ENCODE results near the gene EPN3.

EPN3 gene

DNA sequence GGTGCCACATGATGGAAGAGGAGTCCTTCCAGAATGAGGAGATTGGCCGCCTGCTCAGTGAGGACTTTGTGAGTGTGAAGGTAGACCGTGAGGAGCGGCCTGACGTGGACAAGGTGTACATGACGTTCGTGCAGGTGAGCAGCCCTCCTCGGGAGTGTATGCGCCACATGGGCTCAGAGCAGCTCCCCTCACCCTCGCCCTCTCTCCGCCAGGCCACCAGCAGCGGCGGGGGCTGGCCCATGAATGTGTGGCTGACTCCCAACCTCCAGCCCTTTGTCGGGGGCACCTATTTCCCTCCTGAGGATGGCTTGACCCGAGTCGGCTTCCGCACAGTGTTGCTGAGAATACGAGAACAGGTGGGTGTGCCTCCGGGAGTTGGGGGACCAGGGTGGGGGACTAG, 16.3 kb downstream of the EPN3 start:
- Histone ChIP-seq H3K27ac (ENCODE audit: insufficient read depth, low read depth, low read length, poor library complexity, severe bottlenecking) (no peak overlapping the region), H3K4me3 (ENCODE audit: insufficient read depth, low read depth, low read length) (no peak overlapping the region), H3K27me3 (ENCODE audit: control insufficient read depth, insufficient read depth, low read length, poor library complexity, severe bottlenecking) (no peaks in the 10 kb centered on the region), H3K9me3 (ENCODE audit: control insufficient read depth, low read length) (no peaks in the 10 kb centered on the region), H3K36me3 (ENCODE audit: control insufficient read depth, insufficient read depth, low read length) (no peaks in the 10 kb centered on the region), H3K4me1 (ENCODE audit: control insufficient read depth, insufficient read depth, low read length) (peaks cover 14% of the 10 kb centered on the region)
- 92% methylated on average over 18 of the region's 18 CpGs for WGBS, 2 experiments

DNA sequence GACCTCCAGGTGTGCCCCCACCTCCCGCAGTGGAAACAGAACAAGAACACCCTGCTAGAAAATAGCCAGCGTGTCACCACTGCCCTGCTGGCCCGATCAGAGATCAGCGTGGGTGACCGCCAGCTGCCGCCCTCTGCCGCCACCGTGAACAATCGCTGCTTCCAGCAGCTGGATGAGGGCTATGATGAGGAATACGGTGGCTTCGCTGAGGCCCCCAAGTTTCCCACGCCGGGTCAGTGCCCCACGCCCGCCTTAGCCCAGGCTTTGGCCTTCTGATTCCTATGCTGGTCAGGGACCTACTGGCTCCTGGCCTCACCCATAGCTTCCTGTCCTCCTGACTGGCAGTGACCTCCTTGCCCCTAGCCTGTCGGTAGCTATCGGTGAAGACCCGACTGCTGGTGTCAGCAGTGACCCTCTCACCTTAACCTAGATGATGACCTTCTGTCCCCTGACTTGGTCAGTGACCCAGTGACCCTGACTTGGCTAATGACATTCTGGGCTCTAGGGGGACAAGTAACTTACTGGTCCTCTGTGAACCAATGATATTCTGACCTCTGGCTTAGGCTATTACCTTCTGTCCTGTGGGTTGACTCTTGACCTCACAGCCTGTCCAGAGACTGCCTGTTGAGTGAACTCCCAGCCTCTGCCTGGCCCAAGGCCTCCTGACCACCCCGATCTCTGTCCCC, 16.9 kb downstream of the EPN3 start:
- no peaks in the 10 kb centered on the region for H3K36me3 ChIP-seq (ENCODE audit: control insufficient read depth, insufficient read depth, low read length)
- H3K4me3 ChIP-seq (ENCODE audit: insufficient read depth, low read depth, low read length), result no peak overlapping the region
- H3K27ac ChIP-seq (ENCODE audit: insufficient read depth, low read depth, low read length, poor library complexity, severe bottlenecking), result no peak overlapping the region
- no peaks in the 10 kb centered on the region for H3K27me3 ChIP-seq (ENCODE audit: control insufficient read depth, insufficient read depth, low read length, poor library complexity, severe bottlenecking)
- H3K9me3 ChIP-seq (ENCODE audit: control insufficient read depth, low read length), result no peaks in the 10 kb centered on the region
- WGBS, 2 experiments, result 92% methylated on average over 19 of the region's 19 CpGs
- H3K4me1 ChIP-seq (ENCODE audit: control insufficient read depth, insufficient read depth, low read length), result peaks cover 14% of the 10 kb centered on the region

- no peak overlapping the region for H3K4me3 ChIP-seq (ENCODE audit: insufficient read depth, low read depth, low read length)
- H3K36me3 ChIP-seq (ENCODE audit: control insufficient read depth, insufficient read depth, low read length), result no peaks in the 10 kb centered on the region
- H3K9me3 ChIP-seq (ENCODE audit: control insufficient read depth, low read length), result no peaks in the 10 kb centered on the region
- H3K4me1 ChIP-seq (ENCODE audit: control insufficient read depth, insufficient read depth, low read length), result peaks cover 14% of the 10 kb centered on the region
- H3K27ac ChIP-seq (ENCODE audit: insufficient read depth, low read depth, low read length, poor library complexity, severe bottlenecking), result no peak overlapping the region
- no peaks in the 10 kb centered on the region for H3K27me3 ChIP-seq (ENCODE audit: control insufficient read depth, insufficient read depth, low read length, poor library complexity, severe bottlenecking)
- WGBS, 2 experiments, result 95% methylated on average over 11 of the region's 11 CpGs
These were observed 17.4 kb downstream of the EPN3 start for GRCh38 chr17:50549969-50550368.

- H3K27ac ChIP-seq (ENCODE audit: insufficient read depth, low read depth, low read length, poor library complexity, severe bottlenecking), result no peak overlapping the region
These were observed 18.3 kb downstream of the EPN3 start for GRCh38 chr17:50550661-50551432.

DNA sequence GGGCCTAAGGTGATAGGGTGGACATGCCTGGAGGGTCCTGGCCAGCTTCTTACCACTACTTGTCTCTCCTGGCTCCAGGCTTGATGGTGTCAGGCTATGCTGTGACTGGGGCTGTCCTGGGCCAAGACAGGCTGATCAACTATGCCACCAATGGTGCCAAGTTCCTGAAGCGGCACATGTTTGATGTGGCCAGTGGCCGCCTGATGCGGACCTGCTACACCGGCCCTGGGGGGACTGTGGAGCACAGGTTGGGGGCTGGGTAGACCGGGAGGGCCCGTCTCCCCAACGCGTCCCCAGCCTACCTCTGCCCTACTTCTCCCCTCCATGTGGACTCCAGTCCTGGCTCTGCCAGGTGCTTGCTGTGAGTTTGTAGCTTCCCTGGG, 18.9 kb downstream of the EPN3 start:
- no peaks in the 10 kb centered on the region for H3K9me3 ChIP-seq (ENCODE audit: control insufficient read depth, low read length)
- no peak overlapping the region for H3K27ac ChIP-seq (ENCODE audit: insufficient read depth, low read depth, low read length, poor library complexity, severe bottlenecking)
- H3K4me3 ChIP-seq (ENCODE audit: insufficient read depth, low read depth, low read length), result no peak overlapping the region
- peaks cover 14% of the 10 kb centered on the region for H3K4me1 ChIP-seq (ENCODE audit: control insufficient read depth, insufficient read depth, low read length)
- no peaks in the 10 kb centered on the region for H3K27me3 ChIP-seq (ENCODE audit: control insufficient read depth, insufficient read depth, low read length, poor library complexity, severe bottlenecking)
- WGBS, 2 experiments, result 98% methylated on average over 8 of the region's 8 CpGs
- H3K36me3 ChIP-seq (ENCODE audit: control insufficient read depth, insufficient read depth, low read length), result no peaks in the 10 kb centered on the region

More at GRCh38 chr17:50550661-50551432, 18.3 kb downstream of the EPN3 start:
- H3K9me3 ChIP-seq (ENCODE audit: control insufficient read depth, low read length), result no peaks in the 10 kb centered on the region
- H3K4me1 ChIP-seq (ENCODE audit: control insufficient read depth, insufficient read depth, low read length), result peaks cover 14% of the 10 kb centered on the region
- no peaks in the 10 kb centered on the region for H3K36me3 ChIP-seq (ENCODE audit: control insufficient read depth, insufficient read depth, low read length)
- H3K4me3 ChIP-seq (ENCODE audit: insufficient read depth, low read depth, low read length), result no peak overlapping the region
- H3K27me3 ChIP-seq (ENCODE audit: control insufficient read depth, insufficient read depth, low read length, poor library complexity, severe bottlenecking), result no peaks in the 10 kb centered on the region
- 55 to 56% methylated on average over 32 of the region's 32 CpGs for WGBS, 2 experiments

- Histone ChIP-seq H3K4me3 (ENCODE audit: insufficient read depth, low read depth, low read length) (no peak overlapping the region), H3K4me1 (ENCODE audit: control insufficient read depth, insufficient read depth, low read length) (peaks cover 15% of the 10 kb centered on the region), H3K27me3 (ENCODE audit: control insufficient read depth, insufficient read depth, low read length, poor library complexity, severe bottlenecking) (no peaks in the 10 kb centered on the region), H3K36me3 (ENCODE audit: control insufficient read depth, insufficient read depth, low read length) (no peaks in the 10 kb centered on the region), H3K9me3 (ENCODE audit: control insufficient read depth, low read length) (no peaks in the 10 kb centered on the region), H3K27ac (ENCODE audit: insufficient read depth, low read depth, low read length, poor library complexity, severe bottlenecking) (no peak overlapping the region)
- 92 to 93% methylated on average over 12 of the region's 12 CpGs for WGBS, 2 experiments
These were observed 19.3 kb downstream of the EPN3 start for GRCh38 chr17:50551884-50552283.

GRCh38 chr17:50554201-50554600, 21.7 kb downstream of the EPN3 start:
- Histone ChIP-seq H3K4me1 (ENCODE audit: control insufficient read depth, insufficient read depth, low read length) (peaks cover 24% of the 10 kb centered on the region), H3K27ac (ENCODE audit: insufficient read depth, low read depth, low read length, poor library complexity, severe bottlenecking) (no peak overlapping the region)
- 93% methylated on average over 17 of the region's 17 CpGs for WGBS, 2 experiments

DNA sequence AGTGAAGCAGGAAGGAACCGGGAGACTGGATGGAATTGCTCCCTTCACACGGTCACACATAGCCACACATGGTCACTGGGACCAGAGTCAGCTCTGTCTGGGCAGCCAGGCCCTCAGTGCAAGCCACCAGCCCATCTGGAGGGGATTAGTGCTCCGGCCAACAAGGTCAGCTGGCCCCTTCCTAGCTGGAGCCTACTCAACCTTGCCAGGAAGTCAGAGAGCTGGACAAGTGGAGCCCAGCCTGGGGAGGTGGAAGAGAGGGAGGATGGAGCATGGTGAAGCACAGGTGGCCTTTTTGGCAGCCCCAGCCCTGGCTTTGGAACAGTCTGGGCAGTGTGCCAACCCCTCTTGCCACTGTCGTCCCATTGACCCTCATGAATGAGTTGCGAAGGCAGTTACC, 24.3 kb downstream of the EPN3 start:
- 83 to 84% methylated on average over 5 of the region's 5 CpGs for WGBS, 2 experiments
- H3K9me3 ChIP-seq (ENCODE audit: control insufficient read depth, low read length), result no peaks in the 10 kb centered on the region

More at GRCh38 chr17:50554201-50554600, 21.7 kb downstream of the EPN3 start:
- Histone ChIP-seq H3K4me3 (ENCODE audit: insufficient read depth, low read depth, low read length) (no peak overlapping the region), H3K36me3 (ENCODE audit: control insufficient read depth, insufficient read depth, low read length) (no peaks in the 10 kb centered on the region), H3K9me3 (ENCODE audit: control insufficient read depth, low read length) (no peaks in the 10 kb centered on the region), H3K27me3 (ENCODE audit: control insufficient read depth, insufficient read depth, low read length, poor library complexity, severe bottlenecking) (peaks cover 19% of the 10 kb centered on the region)

DNA sequence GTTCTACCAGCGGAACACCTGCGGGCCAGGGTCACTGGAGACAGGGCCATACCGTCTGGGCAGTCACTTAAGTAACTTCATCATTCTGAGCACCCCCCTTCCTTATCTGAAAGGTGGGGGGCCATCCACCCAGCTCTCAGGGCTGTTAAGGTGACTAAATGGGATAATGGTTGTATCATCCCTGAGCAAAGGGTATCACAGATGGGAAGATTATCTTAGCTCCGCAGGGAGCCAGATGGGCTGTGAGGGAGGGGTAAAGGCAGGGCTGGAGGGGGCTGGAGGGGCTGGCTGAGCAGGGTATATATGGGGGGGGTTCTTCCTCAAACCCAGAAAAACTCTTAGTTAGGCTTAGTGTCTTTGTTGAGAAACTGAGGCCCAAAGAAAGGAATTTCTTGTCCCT, 25.1 kb downstream of the EPN3 start:
- H3K27me3 ChIP-seq (ENCODE audit: control insufficient read depth, insufficient read depth, low read length, poor library complexity, severe bottlenecking), result peaks cover 47% of the 10 kb centered on the region

More for the DNA sequence above, 24.3 kb downstream of the EPN3 start:
- H3K4me1 ChIP-seq (ENCODE audit: control insufficient read depth, insufficient read depth, low read length), result peaks cover 24% of the 10 kb centered on the region
- no peaks in the 10 kb centered on the region for H3K36me3 ChIP-seq (ENCODE audit: control insufficient read depth, insufficient read depth, low read length)
- H3K27me3 ChIP-seq (ENCODE audit: control insufficient read depth, insufficient read depth, low read length, poor library complexity, severe bottlenecking), result peaks cover 38% of the 10 kb centered on the region
- no peak overlapping the region for H3K4me3 ChIP-seq (ENCODE audit: insufficient read depth, low read depth, low read length)
- H3K27ac ChIP-seq (ENCODE audit: insufficient read depth, low read depth, low read length, poor library complexity, severe bottlenecking), result no peak overlapping the region

DNA sequence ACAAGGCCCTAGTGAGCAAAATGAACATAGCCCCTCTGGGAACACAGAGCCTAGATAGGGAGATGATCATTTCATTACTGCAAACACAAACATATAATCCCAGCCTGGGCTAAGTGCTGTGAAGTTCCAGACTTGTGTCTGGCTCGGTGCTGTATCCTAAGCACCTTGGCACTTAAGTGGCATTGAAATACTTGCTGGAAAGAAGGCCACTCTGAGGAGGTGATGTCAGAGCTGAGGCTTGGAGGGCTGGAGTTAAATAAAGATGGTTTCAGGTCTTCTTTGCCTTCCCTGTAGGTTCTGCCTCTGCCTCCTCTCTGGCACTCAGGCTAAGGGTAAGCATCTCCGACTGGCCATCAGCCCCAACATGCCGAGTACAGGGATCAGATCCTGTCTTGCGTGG, 25.6 kb downstream of the EPN3 start:
- Histone ChIP-seq H3K9me3 (ENCODE audit: control insufficient read depth, low read length) (no peaks in the 10 kb centered on the region), H3K4me1 (ENCODE audit: control insufficient read depth, insufficient read depth, low read length) (peaks cover 34% of the 10 kb centered on the region), H3K4me3 (ENCODE audit: insufficient read depth, low read depth, low read length) (no peak overlapping the region), H3K27me3 (ENCODE audit: control insufficient read depth, insufficient read depth, low read length, poor library complexity, severe bottlenecking) (peaks cover 51% of the 10 kb centered on the region), H3K36me3 (ENCODE audit: control insufficient read depth, insufficient read depth, low read length) (no peaks in the 10 kb centered on the region), H3K27ac (ENCODE audit: insufficient read depth, low read depth, low read length, poor library complexity, severe bottlenecking) (no peak overlapping the region)
- WGBS, 2 experiments, result 65 to 69% methylated on average over 4 of the region's 4 CpGs

More for the DNA sequence above, 25.1 kb downstream of the EPN3 start:
- Histone ChIP-seq H3K4me1 (ENCODE audit: control insufficient read depth, insufficient read depth, low read length) (peaks cover 30% of the 10 kb centered on the region), H3K36me3 (ENCODE audit: control insufficient read depth, insufficient read depth, low read length) (no peaks in the 10 kb centered on the region), H3K27ac (ENCODE audit: insufficient read depth, low read depth, low read length, poor library complexity, severe bottlenecking) (no peak overlapping the region), H3K4me3 (ENCODE audit: insufficient read depth, low read depth, low read length) (no peak overlapping the region), H3K9me3 (ENCODE audit: control insufficient read depth, low read length) (no peaks in the 10 kb centered on the region)
- WGBS, 2 experiments, result 90 to 91% methylated on average over 4 of the region's 4 CpGs
